HepG2 (cell line): ENCODE measurements around the gene TGFA. TPM values are rescaled to one million over a fixed set of nuclear protein-coding genes. Genes with fewer than 3 reads are reported as not detected.
A peak's percentile ranks its signal among the peaks of the same experiment; 100 is the strongest.

Experiments used
- ARID4A ChIP-seq: sonication (generic); formaldehyde crosslinking; IDR thresholded peaks from 2 replicates; pipeline ENCODE4 v1.5.0; 2020; ENCODE audit warnings: mild to moderate bottlenecking, missing genetic modification reagents, borderline replicate concordance
- ATF1 ChIP-seq: IDR thresholded peaks from 2 replicates; pipeline ENCODE4 v1.6.1; 2016; ENCODE audit warnings: mild to moderate bottlenecking, control low read depth
- ESRRA ChIP-seq: sonication (generic); formaldehyde crosslinking; IDR thresholded peaks from 2 replicates; pipeline ENCODE4 v1.5.1; 2020; ENCODE audit warnings: mild to moderate bottlenecking, low read depth, missing genetic modification reagents
- FLYWCH1 ChIP-seq: sonication (generic); formaldehyde crosslinking; IDR thresholded peaks from 2 replicates; pipeline ENCODE4 v1.8.1; 2023; ENCODE audit warnings: mild to moderate bottlenecking, missing genetic modification reagents
- GATA4 ChIP-seq: sonication (generic); IDR thresholded peaks from 2 replicates; pipeline ENCODE4 v1.6.1; 2016; ENCODE audit warnings: antibody characterized with exemption, low read depth, borderline replicate concordance
- IKZF5 ChIP-seq: IDR thresholded peaks from 2 replicates; pipeline ENCODE4 v1.6.1; 2018; ENCODE audit warnings: missing genetic modification reagents, mild to moderate bottlenecking, missing compliant biosample characterization
- JDP2 ChIP-seq: sonication (generic); formaldehyde crosslinking; IDR thresholded peaks from 2 replicates; pipeline ENCODE4 v1.8.1; 2022; ENCODE audit warnings: missing genetic modification reagents, borderline replicate concordance
- KAT8 ChIP-seq: IDR thresholded peaks from 2 replicates; pipeline ENCODE4 v1.6.1; 2016; ENCODE audit warnings: missing genetic modification reagents, missing compliant biosample characterization
- KDM6A ChIP-seq: IDR thresholded peaks from 2 replicates; pipeline ENCODE4 v1.6.1; 2016; ENCODE audit warnings: low read depth
- KLF9 ChIP-seq: IDR thresholded peaks from 2 replicates; pipeline ENCODE4 v1.6.1; 2016; ENCODE audit warnings: low read depth
- LCORL ChIP-seq, 2 experiments: fragments of 450-650 bp in 1 of 2; sonication (generic) in 1 of 2; formaldehyde crosslinking in 1 of 2; IDR thresholded peaks; 2 replicates each; pipeline versions ENCODE4 v1.5.0 to v1.6.1; 2017 to 2020; ENCODE audit warnings: antibody characterized with exemption in 1 of 2, missing genetic modification reagents in 1 of 2
- MEF2D ChIP-seq: sonication (generic); formaldehyde crosslinking; IDR thresholded peaks from 2 replicates; pipeline ENCODE4 v1.5.1; 2020; ENCODE audit warnings: mild to moderate bottlenecking, missing genetic modification reagents
- NFIC ChIP-seq: IDR thresholded peaks from 2 replicates; pipeline ENCODE4 v1.6.1; 2012; ENCODE audit warnings: mild to moderate bottlenecking, low read length, inconsistent platforms
- SP5 ChIP-seq: IDR thresholded peaks from 2 replicates; pipeline ENCODE4 v1.6.1; 2016; ENCODE audit warnings: low read depth, borderline replicate concordance
- SRF ChIP-seq: IDR thresholded peaks from 2 replicates; pipeline ENCODE4 v1.6.1; 2011; ENCODE audit warnings: mild to moderate bottlenecking, low read depth, low read length, moderate library complexity
- TSC22D2 ChIP-seq: sonication (generic); formaldehyde crosslinking; IDR thresholded peaks from 2 replicates; pipeline ENCODE4 v1.5.1; 2020; ENCODE audit warnings: missing genetic modification reagents, mild to moderate bottlenecking, borderline replicate concordance
- ZEB1 ChIP-seq: IDR thresholded peaks from 2 replicates; pipeline ENCODE4 v1.6.1; 2012; ENCODE audit warnings: mild to moderate bottlenecking, low read depth, inconsistent platforms; ENCODE audit not compliant: insufficient replicate concordance
- ZHX1 ChIP-seq: sonication (generic); formaldehyde crosslinking; IDR thresholded peaks from 2 replicates; pipeline ENCODE4 v1.8.1; 2022; ENCODE audit warnings: low read depth, mild to moderate bottlenecking, missing genetic modification reagents
- ZNF556 ChIP-seq: sonication (generic); formaldehyde crosslinking; IDR thresholded peaks from 2 replicates; pipeline ENCODE4 v1.4.0; 2020; ENCODE audit warnings: mild to moderate bottlenecking, missing genetic modification reagents, borderline replicate concordance
- ZNF562 ChIP-seq: sonication (generic); formaldehyde crosslinking; IDR thresholded peaks from 2 replicates; pipeline ENCODE4 v1.8.0; 2022; ENCODE audit warnings: missing genetic modification reagents, borderline replicate concordance
- ZNF619 ChIP-seq: sonication (generic); formaldehyde crosslinking; IDR thresholded peaks from 2 replicates; pipeline ENCODE4 v1.4.0; 2020; ENCODE audit warnings: mild to moderate bottlenecking, missing genetic modification reagents
- ZNF678 ChIP-seq: sonication (generic); formaldehyde crosslinking; IDR thresholded peaks from 2 replicates; pipeline ENCODE4 v1.4.0; 2020; ENCODE audit warnings: mild to moderate bottlenecking, missing genetic modification reagents
- ZSCAN29 ChIP-seq: sonication (generic); formaldehyde crosslinking; conservative IDR thresholded peaks from 2 replicates; pipeline ENCODE4 v1.4.0; 2020; ENCODE audit warnings: mild to moderate bottlenecking, missing genetic modification reagents
- polyA plus RNA-seq, 8 experiments: library from polyadenylated mRNA; depleted of rRNA in 3 of 8; stranded (reverse) in 7 of 8; unstranded in 1 of 8; fragments of >200 nt; fragmentation: Illumina TruSeq in 4 of 8; extraction: Trizol in 4 of 8; gene quantifications; 2 replicates each; pipeline versions ENCODE4 v1.2.1 to v1.2.3, GENCODE V29; 2011 to 2016; ENCODE audit warnings: low read depth in 4 of 8, missing spikeins in 1 of 8, mixed read lengths in 1 of 8; ENCODE audit not compliant: insufficient read depth in 1 of 8
- total RNA-seq, 5 experiments: library from RNA; depleted of rRNA; stranded (reverse); fragments of >200 nt; fragmentation: Illumina TruSeq; extraction: Trizol; gene quantifications; 2 replicates each; pipeline ENCODE4 v1.2.3, GENCODE V29; 2016; ENCODE audit warnings: low read depth in 1 of 5

The TGFA gene
- total and polyA plus RNA-seq, 2 of the 13 experiments (the other 11 are each of a cell fraction or from before 2014, with no cell fraction given), result 7.8 to 15.3 TPM

DNA sequence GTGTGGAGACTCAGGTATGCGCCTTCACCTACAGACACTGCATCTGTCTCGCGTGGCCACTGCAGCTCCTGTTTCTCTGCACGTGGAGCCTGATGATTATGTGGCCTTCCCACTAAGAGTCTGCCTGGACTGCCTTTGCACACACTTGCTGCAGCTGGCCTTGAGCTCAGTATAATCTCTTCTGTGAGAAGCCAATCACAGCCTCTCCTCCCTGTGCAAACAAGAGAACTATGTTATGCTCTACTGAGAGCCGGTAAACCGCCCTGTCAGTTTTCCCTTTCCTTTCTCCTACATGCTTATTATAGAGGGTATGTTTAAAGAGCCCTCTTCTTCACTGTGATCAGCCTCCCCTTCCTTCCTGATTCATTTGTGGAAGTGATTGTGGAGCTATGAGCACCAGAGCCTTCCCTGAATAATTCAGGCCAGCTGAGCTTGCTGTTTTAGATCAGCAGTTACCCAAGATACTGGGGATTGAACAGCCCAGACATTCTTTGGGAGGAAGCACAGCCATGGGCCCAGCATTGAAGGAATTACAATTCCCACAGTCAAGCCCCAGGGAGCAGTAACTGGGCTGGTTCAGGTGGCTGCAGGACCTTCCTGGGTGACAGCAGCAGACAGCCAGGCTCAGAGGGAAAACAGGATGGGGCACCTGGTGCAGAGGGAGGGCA is 3.7 kb upstream of the TGFA start (continued):
- TF ChIP-seq ARID4A (peak; percentile 72; the same call in 1 of the 2 replicates), ZHX1 (CRISPR knock-in tag) (peak; percentile 61; the same call in 1 of the 2 replicates), KDM6A (0 out of 2 replicates have a peak, but pooled peaks have one; percentile 22), KAT8 (peak; percentile 45; the same call in 1 of the 2 replicates), FLYWCH1 (CRISPR knock-in tag) (no peak), ZNF619 (CRISPR knock-in tag) (no peak), KLF9 (CRISPR knock-in tag) (no peak), JDP2 (no peak), SP5 (peak; percentile 35; the same call in 1 of the 2 replicates), ZSCAN29 (CRISPR knock-in tag) (0 out of 2 replicates have a peak, but pooled peaks have one; percentile 22), NFIC (no peak), ESRRA (CRISPR knock-in tag) (no peak), IKZF5 (CRISPR knock-in tag) (peak; percentile 78; the same call in 1 of the 2 replicates), GATA4 (0 out of 2 replicates have a peak, but pooled peaks have one; percentile 17), ZNF556 (CRISPR knock-in tag) (no peak), ATF1 (CRISPR knock-in tag) (peak; percentile 54), ZEB1 (peak; percentile 64), LCORL (IDR thresholded peaks at IDR 0.05) (no peak), LCORL (CRISPR knock-in tag; IDR thresholded peaks at IDR 0.05) (0 out of 2 replicates have a peak, but pooled peaks have one; percentile 60), MEF2D (CRISPR knock-in tag) (peak; percentile 66; the same call in 1 of the 2 replicates), TSC22D2 (CRISPR knock-in tag) (peak; percentile 81; the same call in 1 of the 2 replicates), ZNF562 (CRISPR knock-in tag) (no peak), SRF (no peak), ZNF678 (CRISPR knock-in tag) (no peak)
